ENCODE data around the gene PCLO. TPM values are rescaled to one million over a fixed set of nuclear protein-coding genes. Genes with fewer than 3 reads are reported as not detected.

Gene PCLO
- total and polyA plus RNA-seq, 7 experiments from 2014 or later = under 0.01 to 0.10 TPM; not detected in 5

- no peaks in the 10 kb centered on the region for H3K27me3 Mint-ChIP-seq
- CTCF ChIA-PET = no interaction called here
Observed at GRCh38 chr7:83058667-83059066, 104.0 kb downstream of the PCLO start.

GRCh38 chr7:83055197-83055596, 107.5 kb downstream of the PCLO start:
- POLR2A ChIA-PET = no interaction called here
- Histone ChIP-seq H3K4me1 (ENCODE audit: control insufficient read depth in 2 of 2, insufficient read depth in 2 of 2, low read length in 2 of 2) (no peaks in the 10 kb centered on the region), H3K9me3 (ENCODE audit: control insufficient read depth in 2 of 3, low read length in 3 of 3) (no peaks in the 10 kb centered on the region), H3K4me3 (ENCODE audit: low read length) (no peak overlapping the region), H3K36me3 (ENCODE audit: control insufficient read depth in 2 of 3, insufficient read depth in 3 of 3, low read length in 3 of 3) (no peaks in the 10 kb centered on the region), H3K27ac (ENCODE audit: low read depth, low read length) (no peak overlapping the region), H3K27me3 (ENCODE audit: control insufficient read depth in 2 of 2, insufficient read depth in 2 of 2, low read length in 2 of 2) (no peaks in the 10 kb centered on the region)
- H3K27ac Mint-ChIP-seq = no peak overlapping the region
- H3K9me3 Mint-ChIP-seq = peaks cover 0 to 6% (median 0%) of the 10 kb centered on the region in 11 donors
- CTCF ChIA-PET = no interaction called here
- H3K36me3 Mint-ChIP-seq = no peaks in the 10 kb centered on the region
- no peaks in the 10 kb centered on the region for H3K4me1 Mint-ChIP-seq
- no peaks in the 10 kb centered on the region for H3K27me3 Mint-ChIP-seq
- no peak for DNase-seq
- no peak overlapping the region for H3K4me3 Mint-ChIP-seq
- intact Hi-C loops (cut with micrococcal nuclease) = no loop called here
- no peak for ATAC-seq

More at GRCh38 chr7:83058667-83059066, 104.0 kb downstream of the PCLO start:
- H3K9me3 ChIP-seq (ENCODE audit: control insufficient read depth in 2 of 3, low read length in 3 of 3) = no peaks in the 10 kb centered on the region
- no peaks in the 10 kb centered on the region for H3K27me3 ChIP-seq (ENCODE audit: control insufficient read depth in 2 of 2, insufficient read depth in 2 of 2, low read length in 2 of 2)
- no peak overlapping the region for H3K27ac Mint-ChIP-seq
- H3K4me1 ChIP-seq (ENCODE audit: control insufficient read depth in 2 of 2, insufficient read depth in 2 of 2, low read length in 2 of 2) = no peaks in the 10 kb centered on the region
- POLR2A ChIA-PET = no interaction called here
- H3K27ac ChIP-seq (ENCODE audit: low read depth, low read length) = no peak overlapping the region
- H3K36me3 Mint-ChIP-seq = no peaks in the 10 kb centered on the region
- peaks cover 0 to 8% (median 0%) of the 10 kb centered on the region in 11 donors for H3K9me3 Mint-ChIP-seq
- H3K36me3 ChIP-seq (ENCODE audit: control insufficient read depth in 2 of 3, insufficient read depth in 3 of 3, low read length in 3 of 3) = no peaks in the 10 kb centered on the region
- H3K4me3 Mint-ChIP-seq = no peak overlapping the region
- ATAC-seq = no peak
- H3K4me3 ChIP-seq (ENCODE audit: low read length) = no peak overlapping the region
- H3K4me1 Mint-ChIP-seq = no peaks in the 10 kb centered on the region
- no peak for DNase-seq
- intact Hi-C loops (cut with micrococcal nuclease) = no loop called here

- Mint-ChIP-seq H3K36me3 (no peaks in the 10 kb centered on the region), H3K27ac (no peak overlapping the region), H3K9me3 (peaks cover 0 to 6% (median 0%) of the 10 kb centered on the region in 11 donors), H3K27me3 (no peaks in the 10 kb centered on the region), H3K4me1 (no peaks in the 10 kb centered on the region), H3K4me3 (no peak overlapping the region)
- no peaks in the 10 kb centered on the region for H3K4me1 ChIP-seq (ENCODE audit: control insufficient read depth in 2 of 2, insufficient read depth in 2 of 2, low read length in 2 of 2)
- H3K9me3 ChIP-seq (ENCODE audit: control insufficient read depth in 2 of 3, low read length in 3 of 3) = no peaks in the 10 kb centered on the region
- H3K36me3 ChIP-seq (ENCODE audit: control insufficient read depth in 2 of 3, insufficient read depth in 3 of 3, low read length in 3 of 3) = no peaks in the 10 kb centered on the region
- H3K27ac ChIP-seq (ENCODE audit: low read depth, low read length) = no peak overlapping the region
- CTCF ChIA-PET = no interaction called here
- intact Hi-C loops (cut with micrococcal nuclease) = no loop called here
- POLR2A ChIA-PET = no interaction called here
- no peak overlapping the region for H3K4me3 ChIP-seq (ENCODE audit: low read length)
- no peaks in the 10 kb centered on the region for H3K27me3 ChIP-seq (ENCODE audit: control insufficient read depth in 2 of 2, insufficient read depth in 2 of 2, low read length in 2 of 2)
- DNase-seq = no peak
- ATAC-seq = no peak
Observed at GRCh38 chr7:83054472-83054871, 108.2 kb downstream of the PCLO start.

- no peak overlapping the region for H3K27ac Mint-ChIP-seq
- intact Hi-C loops (cut with micrococcal nuclease) = no loop called here
- no peak overlapping the region for H3K4me3 Mint-ChIP-seq
Observed at GRCh38 chr7:83053965-83054364, 108.7 kb downstream of the PCLO start.

GRCh38 chr7:83040484-83040883, 122.2 kb downstream of the PCLO start:
- H3K4me1 Mint-ChIP-seq = no peaks in the 10 kb centered on the region
- Histone ChIP-seq H3K27me3 (ENCODE audit: control insufficient read depth in 2 of 2, insufficient read depth in 2 of 2, low read length in 2 of 2) (no peaks in the 10 kb centered on the region), H3K9me3 (ENCODE audit: control insufficient read depth in 2 of 3, low read length in 3 of 3) (no peaks in the 10 kb centered on the region), H3K4me3 (ENCODE audit: low read length) (no peak overlapping the region), H3K27ac (ENCODE audit: low read depth, low read length) (no peak overlapping the region), H3K36me3 (ENCODE audit: control insufficient read depth in 2 of 3, insufficient read depth in 3 of 3, low read length in 3 of 3) (no peaks in the 10 kb centered on the region), H3K4me1 (ENCODE audit: control insufficient read depth in 2 of 2, insufficient read depth in 2 of 2, low read length in 2 of 2) (no peaks in the 10 kb centered on the region)
- DNase-seq (no peak), ATAC-seq (no peak)
- intact Hi-C loops (cut with micrococcal nuclease) = no loop called here
- H3K27me3 Mint-ChIP-seq = no peaks in the 10 kb centered on the region
- H3K9me3 Mint-ChIP-seq = peaks cover 0 to 11% (median 0%) of the 10 kb centered on the region in 11 donors
- CTCF ChIA-PET = no interaction called here
- no peak overlapping the region for H3K27ac Mint-ChIP-seq
- H3K36me3 Mint-ChIP-seq = no peaks in the 10 kb centered on the region
- no peak overlapping the region for H3K4me3 Mint-ChIP-seq
- POLR2A ChIA-PET = no interaction called here

More at GRCh38 chr7:83053965-83054364, 108.7 kb downstream of the PCLO start:
- ATAC-seq (no peak), DNase-seq (no peak)
- ChIA-PET POLR2A (no interaction called here), CTCF (no interaction called here)
- Mint-ChIP-seq H3K27me3 (no peaks in the 10 kb centered on the region), H3K9me3 (peaks cover 0 to 9% (median 0%) of the 10 kb centered on the region in 11 donors), H3K4me1 (no peaks in the 10 kb centered on the region), H3K36me3 (no peaks in the 10 kb centered on the region)
- H3K9me3 ChIP-seq (ENCODE audit: control insufficient read depth in 2 of 3, low read length in 3 of 3) = no peaks in the 10 kb centered on the region
- no peaks in the 10 kb centered on the region for H3K36me3 ChIP-seq (ENCODE audit: control insufficient read depth in 2 of 3, insufficient read depth in 3 of 3, low read length in 3 of 3)
- no peak overlapping the region for H3K4me3 ChIP-seq (ENCODE audit: low read length)
- H3K27me3 ChIP-seq (ENCODE audit: control insufficient read depth in 2 of 2, insufficient read depth in 2 of 2, low read length in 2 of 2) = no peaks in the 10 kb centered on the region
- no peaks in the 10 kb centered on the region for H3K4me1 ChIP-seq (ENCODE audit: control insufficient read depth in 2 of 2, insufficient read depth in 2 of 2, low read length in 2 of 2)
- H3K27ac ChIP-seq (ENCODE audit: low read depth, low read length) = no peak overlapping the region

- Histone ChIP-seq H3K4me1 (ENCODE audit: control insufficient read depth in 2 of 2, insufficient read depth in 2 of 2, low read length in 2 of 2) (no peaks in the 10 kb centered on the region), H3K4me3 (ENCODE audit: low read length) (no peak overlapping the region), H3K9me3 (ENCODE audit: control insufficient read depth in 2 of 3, low read length in 3 of 3) (no peaks in the 10 kb centered on the region), H3K36me3 (ENCODE audit: control insufficient read depth in 2 of 3, insufficient read depth in 3 of 3, low read length in 3 of 3) (no peaks in the 10 kb centered on the region), H3K27ac (ENCODE audit: low read depth, low read length) (no peak overlapping the region), H3K27me3 (ENCODE audit: control insufficient read depth in 2 of 2, insufficient read depth in 2 of 2, low read length in 2 of 2) (no peaks in the 10 kb centered on the region)
- ChIA-PET POLR2A (no interaction called here), CTCF (interaction anchor here (0.7 kb wide), 1 partner anchor 533 kb away, joined by 3 read pairs; no protein-coding TSS in a partner anchor)
- H3K27me3 Mint-ChIP-seq = no peaks in the 10 kb centered on the region
- no peak for ATAC-seq
- no peak overlapping the region for H3K4me3 Mint-ChIP-seq
- intact Hi-C loops (cut with micrococcal nuclease) = no loop called here
- H3K4me1 Mint-ChIP-seq = no peaks in the 10 kb centered on the region
- no peak overlapping the region for H3K27ac Mint-ChIP-seq
- H3K9me3 Mint-ChIP-seq = peaks cover 0 to 11% (median 0%) of the 10 kb centered on the region in 11 donors
- no peaks in the 10 kb centered on the region for H3K36me3 Mint-ChIP-seq
- DNase-seq = no peak
Observed at GRCh38 chr7:83038787-83039186, 123.9 kb downstream of the PCLO start.

- no peak for DNase-seq
- CTCF ChIA-PET = no interaction called here
- no peaks in the 10 kb centered on the region for H3K36me3 ChIP-seq (ENCODE audit: control insufficient read depth in 2 of 3, insufficient read depth in 3 of 3, low read length in 3 of 3)
- POLR2A ChIA-PET = no interaction called here
- H3K9me3 ChIP-seq (ENCODE audit: control insufficient read depth in 2 of 3, low read length in 3 of 3) = no peaks in the 10 kb centered on the region
- Mint-ChIP-seq H3K9me3 (peaks cover 0 to 11% (median 4%) of the 10 kb centered on the region in 11 donors), H3K4me3 (no peak overlapping the region), H3K4me1 (no peaks in the 10 kb centered on the region), H3K27ac (no peak overlapping the region), H3K36me3 (no peaks in the 10 kb centered on the region), H3K27me3 (no peaks in the 10 kb centered on the region)
- no peaks in the 10 kb centered on the region for H3K4me1 ChIP-seq (ENCODE audit: control insufficient read depth in 2 of 2, insufficient read depth in 2 of 2, low read length in 2 of 2)
- intact Hi-C loops (cut with micrococcal nuclease) = no loop called here
- H3K27ac ChIP-seq (ENCODE audit: low read depth, low read length) = no peak overlapping the region
- no peak overlapping the region for H3K4me3 ChIP-seq (ENCODE audit: low read length)
- ATAC-seq = no peak
- H3K27me3 ChIP-seq (ENCODE audit: control insufficient read depth in 2 of 2, insufficient read depth in 2 of 2, low read length in 2 of 2) = no peaks in the 10 kb centered on the region
Observed at GRCh38 chr7:83036721-83037380, 125.8 kb downstream of the PCLO start.
